ENCODE measurements around the gene DRC1.
A peak's percentile ranks its signal among the peaks of the same experiment; 100 is the strongest.

Gene DRC1

DNA sequence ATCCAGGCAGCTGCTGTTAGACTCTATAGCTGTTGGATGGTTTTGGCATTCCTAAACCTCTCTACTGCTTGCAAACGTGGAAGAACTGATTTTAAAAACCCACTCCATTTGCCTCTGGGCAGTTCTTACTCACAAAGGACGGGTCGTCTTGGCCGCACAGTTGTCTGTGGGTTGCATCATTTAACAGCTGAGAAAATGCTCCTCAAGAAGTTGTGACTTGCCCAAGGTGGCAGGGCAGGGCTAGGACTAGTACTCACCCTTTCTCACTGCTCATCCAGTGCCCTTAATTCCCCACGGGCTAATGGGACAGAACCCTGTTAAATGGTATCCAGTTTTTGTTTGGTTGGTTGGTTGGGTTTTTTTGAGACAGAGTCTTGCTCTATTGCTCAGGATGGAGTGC is 997 bp upstream of the DRC1 start:
- no peak for DNase-seq

DNA sequence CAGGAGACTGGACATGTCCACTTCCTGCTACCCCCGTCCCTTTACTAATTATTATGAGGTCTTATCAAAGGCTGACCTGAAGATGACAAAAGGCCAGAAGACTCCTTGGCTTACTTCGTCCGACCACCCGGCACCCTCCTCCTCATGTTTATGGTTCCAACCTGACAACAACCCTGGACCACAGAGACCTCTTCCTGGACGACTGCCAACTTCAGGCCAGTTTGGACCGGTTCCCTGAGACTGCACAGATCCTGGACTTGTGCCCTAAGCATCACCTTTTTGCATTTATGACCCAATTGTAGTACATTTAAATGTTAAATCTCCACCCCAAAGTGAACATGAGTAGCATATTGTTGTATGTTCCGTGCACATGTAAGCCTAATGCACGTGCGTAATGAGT is 5.8 kb downstream of the DRC1 start:
- no peak for DNase-seq

DNA sequence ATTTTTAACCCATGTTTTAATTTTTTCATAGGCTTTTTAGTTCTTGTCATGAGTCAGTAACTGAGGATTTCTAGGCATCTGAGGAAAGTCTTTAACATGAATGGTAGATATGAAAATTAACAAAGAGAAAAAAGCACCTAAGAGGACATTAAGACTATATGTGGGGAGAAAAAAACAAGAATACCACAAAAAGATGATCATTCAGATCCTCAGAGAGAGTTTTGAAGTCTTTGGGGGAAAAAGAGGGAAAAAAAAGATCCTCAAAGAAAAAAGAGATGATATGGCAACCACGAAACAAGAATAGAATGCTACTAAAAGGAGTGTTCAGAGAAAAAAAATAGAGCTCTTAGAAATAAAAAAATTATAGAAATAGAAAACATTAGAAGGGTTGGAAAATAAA is 8.1 kb downstream of the DRC1 start:
- DNase-seq: no peak

DNA sequence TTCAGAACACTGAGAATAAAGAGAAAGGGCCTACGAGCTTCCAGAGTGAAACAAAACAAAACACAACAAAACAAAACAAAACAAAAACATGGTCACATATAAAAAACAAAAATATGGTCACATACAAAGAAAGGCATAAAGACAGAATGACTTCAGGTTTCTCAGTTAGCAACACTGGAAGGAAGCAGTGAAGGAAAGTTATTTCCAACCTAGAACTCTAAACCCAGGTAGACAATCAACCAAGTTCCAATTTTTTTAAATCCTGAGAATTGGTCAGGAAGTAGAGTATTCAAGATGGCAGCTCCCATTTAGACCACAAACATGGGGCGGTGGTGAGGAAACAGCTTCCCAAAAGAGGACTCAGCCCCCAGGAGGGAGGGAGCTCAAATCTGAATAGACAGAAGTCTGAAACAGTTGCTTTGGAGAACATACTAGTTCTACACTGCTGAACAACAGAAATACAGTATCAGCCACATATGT is 9.1 kb downstream of the DRC1 start:
- DNase-seq: no peak

DNA sequence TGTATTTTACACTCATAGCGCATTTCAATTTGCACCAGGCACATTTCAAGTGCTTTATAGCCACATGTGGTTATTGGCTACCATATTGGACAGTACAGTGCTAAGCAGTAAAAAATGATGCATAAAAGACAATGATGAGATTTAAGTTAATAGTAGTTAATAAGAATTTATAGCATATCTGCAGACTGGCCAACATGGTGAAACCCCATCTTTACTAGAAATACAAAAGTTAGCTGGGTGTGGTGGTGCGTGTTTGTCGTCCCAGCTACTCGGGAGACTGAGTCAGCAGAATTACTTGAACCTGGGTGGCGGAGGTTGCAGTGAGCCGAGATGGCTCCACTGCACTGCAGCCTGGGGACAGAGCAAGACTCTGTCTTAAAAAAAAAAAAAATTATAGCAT is 9.7 kb downstream of the DRC1 start:
- DNase-seq: no peak

DNA sequence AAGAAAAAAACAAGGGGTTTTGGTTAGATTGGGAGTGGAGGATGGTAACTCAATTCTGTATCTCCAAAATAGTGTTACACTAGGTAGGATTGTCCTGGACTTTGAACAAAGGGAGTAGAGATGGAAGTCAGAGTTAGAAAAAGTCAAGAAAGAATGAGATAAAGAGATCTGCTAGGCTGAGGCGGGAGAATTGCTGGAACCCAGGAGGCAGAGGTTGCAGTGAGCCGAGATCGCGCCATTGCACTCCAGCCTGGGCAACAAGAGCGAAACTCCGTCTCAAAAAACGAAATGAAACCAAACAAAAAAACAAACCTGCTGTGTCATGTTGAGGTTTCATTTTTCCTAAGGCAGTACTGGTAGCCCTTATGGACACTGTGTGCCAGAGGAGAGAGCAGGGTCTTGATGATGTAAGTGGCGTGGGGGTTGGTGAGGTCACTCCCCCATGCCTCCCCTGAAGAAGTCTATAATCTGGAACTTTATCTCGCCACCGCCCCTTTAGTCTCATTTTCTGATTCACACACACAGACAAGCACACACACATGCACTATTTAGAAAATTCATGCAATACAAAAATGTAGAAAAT is 10.5 kb downstream of the DRC1 start:
- DNase-seq: peak; percentile 77

DNA sequence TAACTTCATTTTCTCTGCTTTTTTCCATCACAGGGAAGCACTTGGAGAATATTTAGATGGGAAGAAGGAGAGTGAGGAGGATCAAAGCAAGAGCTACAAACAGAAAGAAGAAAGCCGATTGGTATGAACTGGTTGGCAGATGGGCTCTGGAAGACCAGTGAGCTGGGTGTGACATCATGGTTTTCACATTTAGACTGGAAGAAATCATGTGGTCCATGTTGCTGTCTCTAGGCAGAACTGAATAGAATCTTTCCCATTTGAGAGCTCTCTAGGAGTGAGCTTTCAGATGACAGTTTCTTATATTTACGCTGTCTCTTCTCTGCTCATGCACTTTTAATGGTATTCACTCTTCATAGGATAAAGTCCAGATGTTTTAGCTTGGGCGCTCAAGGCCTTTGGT is 12.6 kb downstream of the DRC1 start:
- no peak for DNase-seq

DNA sequence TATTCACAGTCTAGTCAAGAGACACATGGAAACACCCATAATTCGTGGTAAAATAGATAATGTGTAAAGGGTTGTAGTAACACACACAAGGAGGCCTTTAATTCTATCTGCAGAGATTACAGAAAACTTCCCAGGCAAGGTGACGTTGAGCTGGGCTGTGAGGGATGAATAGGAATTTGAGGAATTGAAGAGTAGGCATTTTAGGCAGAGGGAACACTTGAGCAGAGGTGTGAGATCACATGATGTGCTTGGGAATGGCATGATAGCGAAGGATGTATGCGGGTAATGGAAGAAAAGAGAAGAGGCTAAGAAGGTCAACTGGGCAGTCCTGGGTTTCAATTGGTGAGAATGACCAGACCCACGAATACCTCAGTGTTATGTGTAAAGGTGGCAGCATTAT is 20.2 kb downstream of the DRC1 start:
- DNase-seq: no peak

DNA sequence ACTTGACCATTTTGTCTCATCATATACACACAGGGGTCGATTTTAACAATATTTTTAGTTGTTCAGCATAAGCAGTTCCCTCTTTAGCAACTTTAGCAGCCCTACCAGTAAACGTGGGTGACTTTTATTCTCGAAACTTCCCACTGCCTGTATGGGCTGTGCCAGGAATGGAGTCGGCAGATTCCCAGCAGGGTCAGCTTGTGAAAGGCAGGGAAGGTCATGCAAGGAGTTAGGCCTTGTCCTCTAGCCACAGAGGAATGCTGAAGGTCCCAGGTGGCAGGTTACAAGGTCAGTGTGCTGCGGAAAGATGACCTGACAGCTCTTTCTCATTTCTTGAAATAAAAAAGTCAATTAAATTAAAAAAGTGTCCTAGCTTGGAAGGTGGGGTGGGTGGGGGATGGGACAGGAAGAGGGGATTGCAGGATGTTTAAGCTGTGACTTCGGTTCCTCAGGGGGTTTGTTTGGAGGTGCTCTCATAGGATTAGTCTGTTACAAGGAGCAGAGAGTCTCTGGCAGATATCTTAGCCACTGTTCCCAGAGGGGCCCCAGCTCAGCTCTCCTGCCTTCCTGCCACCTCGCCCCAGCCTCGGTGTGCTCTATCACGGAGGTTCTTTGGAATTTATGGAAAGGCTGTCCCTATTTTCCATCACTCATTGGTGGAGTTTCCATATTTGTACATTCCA is 21.4 kb downstream of the DRC1 start:
- DNase-seq: no peak

DNA sequence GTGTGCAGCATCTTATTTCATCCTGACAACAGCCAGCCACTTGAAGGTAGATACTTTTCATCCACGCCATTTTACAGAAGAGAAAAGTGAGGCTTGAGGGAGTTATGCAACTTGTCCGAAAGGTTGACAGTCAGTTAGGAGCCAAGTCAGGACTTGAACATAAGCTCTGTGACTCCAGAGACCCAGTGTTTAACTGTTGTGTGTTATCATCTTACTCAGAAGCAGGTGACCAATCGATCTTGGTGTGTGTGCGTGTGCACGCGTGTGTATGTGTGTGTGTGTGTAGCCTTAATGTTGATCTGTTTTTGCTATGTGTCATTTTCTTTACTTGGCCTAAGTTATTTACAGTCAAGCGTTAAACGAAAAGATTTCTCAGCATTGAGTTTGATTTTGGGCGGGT is 22.0 kb downstream of the DRC1 start:
- no peak for DNase-seq

DNA sequence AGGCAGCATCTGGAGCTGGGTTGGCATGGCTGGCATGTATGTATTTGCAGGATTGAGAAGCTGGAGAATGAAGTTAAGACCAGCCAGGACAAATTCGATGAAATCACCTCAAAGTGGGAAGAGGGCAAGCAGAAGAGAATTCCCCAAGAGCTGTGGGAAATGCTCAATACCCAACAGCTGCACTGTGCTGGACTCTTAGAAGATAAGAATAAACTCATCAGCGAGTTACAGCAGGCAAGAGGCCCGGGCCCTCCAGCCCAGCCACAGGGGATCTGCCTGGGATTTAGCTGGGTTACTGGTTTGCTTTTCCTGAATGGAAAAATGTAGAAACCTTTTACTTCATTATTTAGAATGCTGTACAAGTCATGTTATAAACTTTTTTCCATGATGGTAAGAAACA is 22.5 kb downstream of the DRC1 start:
- no peak for DNase-seq

DNA sequence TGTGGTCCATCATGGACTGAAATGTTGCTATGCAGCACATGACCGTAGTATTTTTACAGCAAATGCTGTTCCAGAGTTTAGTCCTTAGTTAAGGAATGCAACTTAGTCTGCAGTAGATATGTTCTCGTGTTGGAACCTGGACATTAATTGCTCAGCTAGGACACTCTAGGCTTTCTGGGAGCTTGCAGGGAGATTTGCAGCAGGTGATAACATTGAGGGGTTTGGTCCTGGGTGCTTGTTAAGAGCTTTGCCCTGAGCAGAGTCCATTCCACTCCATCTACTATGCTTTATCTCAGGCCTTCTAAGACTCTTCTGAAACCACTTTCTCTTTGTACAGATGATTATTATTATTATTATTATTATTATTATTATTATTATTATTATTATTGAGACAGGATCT is 27.1 kb downstream of the DRC1 start:
- DNase-seq: no peak

DNA sequence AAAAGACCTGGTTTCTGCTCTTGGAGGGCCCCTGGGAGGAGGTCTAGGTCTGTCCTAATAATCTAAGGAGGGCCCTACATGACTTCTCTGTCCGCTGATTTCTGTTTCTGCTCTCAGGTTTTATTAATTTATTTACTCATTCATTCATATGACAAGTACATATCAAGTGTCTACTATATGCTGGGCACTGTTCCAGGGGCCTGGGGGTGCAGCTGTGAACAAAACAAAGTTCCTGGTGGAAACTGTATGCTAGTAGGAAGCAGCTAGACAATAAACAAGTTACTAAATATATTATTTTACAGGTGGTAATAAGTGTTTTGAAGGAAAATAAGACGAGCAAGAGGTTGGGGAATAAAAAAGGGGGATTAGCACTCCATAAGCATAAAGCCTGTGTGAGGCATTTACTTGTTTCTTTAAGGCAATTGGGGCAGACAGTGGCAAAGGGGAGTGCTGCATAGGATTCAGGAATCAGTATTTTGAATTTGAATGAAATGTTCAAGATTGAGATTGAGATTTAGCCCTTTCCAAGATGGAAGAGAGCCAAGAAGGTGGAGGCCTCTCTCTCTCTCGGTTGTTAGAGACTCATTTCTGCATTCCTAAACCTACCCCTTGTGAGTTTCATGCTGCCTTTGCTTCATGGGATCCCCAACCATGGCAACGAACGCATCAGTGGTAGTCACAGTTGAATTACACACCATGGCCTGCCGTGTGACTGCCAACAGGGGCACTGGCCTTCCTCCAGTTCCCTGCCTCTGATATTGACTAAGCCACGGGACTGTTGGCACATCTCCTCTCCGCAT is 28.3 kb downstream of the DRC1 start:
- peak; percentile 24 for DNase-seq

DNA sequence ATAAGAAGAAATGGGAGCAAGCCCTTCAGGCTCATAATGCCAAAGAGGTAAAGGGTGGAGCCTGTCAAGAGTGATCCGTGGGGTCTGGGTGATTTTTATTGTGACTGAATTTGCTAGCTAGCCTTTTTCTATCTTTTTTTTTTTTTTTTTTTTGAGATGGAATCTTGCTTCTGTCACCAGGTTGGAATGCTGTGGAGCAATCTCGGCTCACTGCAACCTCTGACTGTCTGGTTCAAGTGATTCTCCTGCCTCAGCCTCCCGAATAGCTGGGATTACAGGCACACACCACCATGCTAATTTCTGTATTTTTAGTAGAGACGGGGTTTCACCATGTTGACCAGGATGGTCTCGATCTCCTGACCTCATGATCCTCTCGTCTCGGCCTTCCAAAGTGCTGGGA is 29.1 kb downstream of the DRC1 start:
- no peak for DNase-seq

DNA sequence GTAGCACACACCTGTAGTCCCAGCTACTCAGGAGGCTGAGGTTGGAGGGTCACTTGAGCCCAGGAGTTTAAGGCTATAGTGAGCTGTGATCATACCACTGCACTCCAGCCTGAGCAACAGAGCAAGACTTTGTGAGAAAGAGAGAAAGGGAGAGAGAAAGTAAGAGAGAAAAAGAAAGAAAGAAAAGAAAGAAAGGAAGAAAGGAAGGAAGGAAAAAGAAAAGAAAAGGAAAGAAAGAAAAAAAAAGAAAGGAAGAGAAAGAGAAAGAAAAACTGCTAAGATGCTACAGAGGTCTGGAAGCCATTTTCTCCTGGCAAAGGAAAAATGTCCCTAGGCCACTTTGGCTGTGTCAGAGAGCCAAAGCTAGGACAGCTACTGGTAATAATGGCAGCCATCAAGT is 30.6 kb downstream of the DRC1 start:
- DNase-seq: no peak

DNA sequence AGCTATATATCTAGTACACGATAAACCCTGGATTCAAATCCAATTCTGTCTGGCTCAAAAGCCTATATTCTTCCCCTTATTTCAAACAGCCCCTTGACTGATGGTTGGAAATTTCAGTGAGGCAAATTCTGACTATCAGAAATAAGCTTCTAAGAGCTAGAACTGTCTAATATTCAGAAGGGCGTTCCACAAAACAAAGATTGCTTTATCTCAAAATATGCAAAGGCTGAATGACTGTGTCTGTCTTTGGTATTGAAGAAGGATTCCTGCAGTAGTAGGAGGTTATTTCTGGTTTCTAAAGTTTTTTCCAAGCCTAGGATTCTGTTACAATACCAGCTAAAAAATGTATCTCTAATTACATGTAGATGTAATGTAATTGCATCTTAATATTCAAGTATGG is 31.1 kb downstream of the DRC1 start:
- DNase-seq: no peak

DNA sequence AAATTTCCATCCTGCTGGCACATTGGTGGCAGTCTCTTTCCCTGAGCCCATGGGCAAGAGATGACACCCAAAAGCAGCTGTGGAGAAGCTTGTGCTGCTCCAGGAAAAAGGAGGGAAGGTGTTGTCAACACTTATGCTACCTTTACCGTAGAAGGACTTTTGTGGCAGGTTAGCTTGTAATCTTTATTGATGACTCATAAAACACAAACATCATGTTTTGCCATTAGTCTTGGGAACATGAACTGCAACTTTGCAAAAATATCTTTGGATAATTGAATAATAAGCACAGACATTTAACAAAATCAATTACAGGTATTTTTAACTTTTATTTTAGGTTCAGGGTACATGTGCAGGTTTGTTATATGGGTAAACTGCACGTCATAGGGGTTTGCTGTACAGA is 33.4 kb downstream of the DRC1 start:
- DNase-seq: no peak

DNA sequence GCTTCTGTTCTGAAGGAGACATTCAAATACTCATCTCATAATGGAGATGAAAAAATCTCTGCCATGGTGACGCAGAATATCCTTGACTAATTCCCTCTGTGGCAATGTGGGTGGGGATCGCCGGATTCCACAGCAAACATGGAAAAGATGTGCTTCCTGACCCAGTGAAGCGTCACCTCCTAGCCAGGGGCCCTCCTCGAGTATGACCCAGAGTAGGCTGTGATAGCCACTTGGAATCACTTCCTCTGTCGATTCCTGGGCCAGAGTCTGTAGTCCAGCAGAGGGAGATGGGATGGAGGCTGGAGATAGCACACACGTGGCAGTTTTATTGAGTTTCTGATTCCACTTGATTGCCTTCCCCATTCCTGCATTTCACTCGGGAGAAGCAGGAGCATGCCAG is 36.8 kb downstream of the DRC1 start:
- DNase-seq: no peak

DNA sequence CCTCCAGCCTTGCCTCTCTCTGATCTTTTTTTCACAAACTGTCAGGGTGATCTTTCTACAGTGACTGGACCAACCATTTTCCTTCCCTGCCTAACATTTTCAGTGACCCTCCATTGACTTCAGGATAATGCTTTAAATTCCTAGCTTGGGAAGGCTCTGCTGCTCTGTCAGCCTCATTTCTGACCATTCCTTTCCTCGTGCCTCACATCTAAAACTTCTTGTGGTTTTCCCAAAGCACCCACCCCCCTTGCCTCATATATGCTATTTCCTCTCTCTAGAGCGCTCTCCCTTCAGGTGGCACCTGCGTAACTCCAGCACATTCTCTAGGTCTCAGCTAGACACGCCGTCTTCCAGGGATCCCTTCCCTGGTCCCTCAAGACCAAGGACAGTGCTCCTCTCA is 37.2 kb downstream of the DRC1 start:
- DNase-seq: no peak

DNA sequence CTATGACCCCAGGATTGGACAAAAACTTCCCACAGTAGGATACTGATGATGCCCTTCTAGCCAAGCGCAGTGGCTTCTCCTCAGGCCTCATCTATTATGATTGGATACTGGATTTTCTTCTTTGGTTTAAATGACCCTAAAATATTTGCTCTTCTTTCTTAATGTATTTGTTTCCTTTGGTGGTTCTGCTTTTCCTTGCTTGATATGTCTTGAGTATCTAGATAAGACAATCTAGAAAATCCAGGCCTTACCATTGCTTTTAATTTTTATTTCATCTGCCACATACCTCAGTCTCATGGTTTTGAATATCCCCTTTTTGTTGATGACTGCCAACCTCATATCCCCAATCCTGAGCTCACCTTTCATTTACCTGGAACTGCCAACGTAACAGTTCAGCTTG is 40.6 kb downstream of the DRC1 start:
- DNase-seq: no peak

DNA sequence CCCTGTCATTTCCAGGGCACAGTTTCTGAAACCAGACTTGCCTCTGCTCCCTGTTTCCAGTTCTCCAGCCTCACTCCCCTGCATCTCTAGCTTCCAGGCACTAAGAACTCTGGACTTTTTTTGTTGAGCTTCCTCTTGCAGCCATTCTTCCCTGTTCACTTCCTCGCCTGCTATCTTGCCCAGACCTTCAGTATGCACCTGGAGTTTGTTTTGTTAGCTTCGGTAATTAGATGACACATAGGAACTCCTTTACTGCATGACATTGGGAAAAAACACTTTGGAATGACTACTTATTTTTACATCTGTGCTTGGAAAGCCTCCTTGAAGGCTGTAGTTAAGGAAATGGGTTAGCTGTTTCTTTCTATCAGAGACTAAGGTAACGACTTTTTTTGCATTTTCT is 41.0 kb downstream of the DRC1 start:
- DNase-seq: no peak

DNA sequence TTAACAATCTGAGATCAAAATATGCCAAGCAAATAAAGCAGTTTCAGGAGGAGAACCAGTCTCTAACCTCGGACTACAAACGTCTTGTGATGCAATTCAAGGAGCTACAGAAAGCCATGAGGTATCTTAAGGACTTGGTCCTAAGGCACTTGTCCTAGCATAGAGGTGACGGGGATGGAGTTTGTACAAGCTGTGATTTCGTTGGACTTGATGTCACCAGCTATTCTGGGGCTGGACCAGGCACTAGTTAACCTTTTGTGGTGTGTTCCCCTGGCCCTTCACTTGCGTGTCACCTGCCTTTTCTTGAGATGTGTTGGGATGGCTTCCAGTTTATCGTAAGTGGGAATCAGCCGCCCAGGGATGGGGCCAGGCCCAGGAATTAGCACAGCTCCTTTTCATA is 42.5 kb downstream of the DRC1 start:
- no peak for DNase-seq

DNA sequence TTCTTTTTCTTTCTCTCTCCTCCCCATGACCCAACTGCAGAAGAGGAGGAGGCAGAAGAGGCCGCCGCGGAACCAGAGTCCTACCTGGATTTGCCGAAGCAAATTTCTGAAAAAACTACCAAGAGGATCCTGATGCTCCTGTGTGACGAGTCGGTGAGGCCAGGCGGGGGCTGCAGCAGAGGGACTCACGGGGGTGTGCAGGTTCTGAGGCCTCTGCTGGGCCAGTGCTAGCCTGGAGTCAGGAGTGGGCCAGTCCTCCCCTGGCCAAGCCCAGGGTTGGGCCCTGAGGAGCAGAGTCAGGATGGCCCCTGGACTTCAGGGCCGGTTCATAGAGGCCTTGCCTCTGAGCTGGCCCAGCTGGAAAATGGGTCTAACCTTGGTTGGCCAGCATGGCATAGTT is 46.9 kb downstream of the DRC1 start:
- DNase-seq: no peak

DNA sequence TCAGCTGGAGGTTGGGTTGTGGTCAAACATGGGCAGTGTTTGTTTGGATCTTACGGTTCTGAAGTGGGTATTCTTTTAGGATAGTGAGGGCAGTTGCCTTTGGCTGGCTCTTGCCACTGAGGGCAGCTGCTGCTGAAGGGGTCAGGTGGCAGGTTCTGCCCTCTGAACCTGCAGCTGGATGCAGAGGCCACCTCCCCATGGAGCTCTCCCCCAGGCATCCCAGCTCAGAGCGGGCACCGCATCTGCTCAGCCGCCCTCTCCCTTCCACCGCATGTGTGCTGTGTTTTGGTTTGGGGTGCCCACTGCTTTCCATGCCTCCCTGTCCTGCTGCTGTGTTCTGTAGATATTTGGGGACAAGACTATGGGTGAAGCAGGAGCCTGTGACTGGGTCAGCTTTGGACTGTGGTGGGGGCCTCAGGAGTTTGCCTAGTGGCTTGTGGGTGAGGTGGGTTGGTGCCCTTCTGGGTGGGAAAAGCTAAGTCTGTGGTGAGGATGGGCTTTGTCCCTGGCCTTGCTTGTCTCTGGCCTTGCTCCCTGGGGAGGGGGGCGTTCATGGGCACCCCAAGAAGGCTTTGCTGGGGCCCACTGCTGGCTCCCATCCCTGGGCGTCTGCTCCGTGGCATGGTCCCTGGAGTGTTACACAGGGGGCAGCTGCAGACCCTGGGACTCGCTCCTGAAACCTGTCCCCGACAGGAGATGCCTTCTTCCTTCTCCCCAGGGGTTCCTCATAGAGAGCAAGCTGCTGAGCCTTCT is 47.7 kb downstream of the DRC1 start:
- no peak for DNase-seq
